WTC11 (cell line): ENCODE data around the gene PIK3R1. TPM values are rescaled to one million over a fixed set of nuclear protein-coding genes. Genes with fewer than 3 reads are reported as not detected.

Experiments
- ATAC-seq: fragments of 200-7000 bp; cut with Tn5 transposase; 2 replicates; pipeline ENCODE4 v1.10.0; 2021; ENCODE audit warnings: mild to moderate bottlenecking, moderate library complexity
- CTCF ChIA-PET: fragments of 300-600 bp; sonication (Branson Sonifier 250); formaldehyde crosslinking; loops from one replicate; lab custom pipeline; 2021; ENCODE audit warnings: antibody characterized with exemption; lab: Charles Lee
- POLR2A ChIA-PET: fragments of 350-600 bp; sonication (Branson Sonifier 250); formaldehyde crosslinking; loops from one replicate; lab custom pipeline; 2021; ENCODE audit warnings: antibody characterized with exemption; lab: Charles Lee
- DNase-seq: peaks from one replicate; pipeline ENCODE4 v3.0.0; 2021; ENCODE audit warnings: low spot score
- H3K27ac Mint-ChIP-seq: 2 replicates; pipeline ENCODE4 v1.8.0; 2021; ENCODE audit warnings: mixed read lengths
- H3K27me3 Mint-ChIP-seq: 2 replicates; pipeline ENCODE4 v1.8.0; 2021; ENCODE audit warnings: low read depth, mild to moderate bottlenecking, moderate library complexity, mixed read lengths
- H3K36me3 Mint-ChIP-seq: 2 replicates; pipeline ENCODE4 v1.8.0; 2021; ENCODE audit warnings: mixed read lengths
- H3K4me1 Mint-ChIP-seq: 2 replicates; pipeline ENCODE4 v1.8.0; 2022; ENCODE audit warnings: mixed read lengths
- H3K4me3 Mint-ChIP-seq: 2 replicates; pipeline ENCODE4 v1.8.0; 2021; ENCODE audit warnings: mild to moderate bottlenecking, moderate library complexity, mixed read lengths
- H3K9me3 Mint-ChIP-seq: 2 replicates; pipeline ENCODE4 v1.8.0; 2021; ENCODE audit warnings: mixed read lengths
- AFF4 ChIP-seq: sonication (generic); formaldehyde crosslinking; IDR thresholded peaks from 2 replicates; pipeline ENCODE4 v1.8.1; 2023; ENCODE audit warnings: mild to moderate bottlenecking, missing genetic modification reagents, borderline replicate concordance
- AR ChIP-seq: fragments of 250-450 bp; sonication (Bioruptor Pico); IDR thresholded peaks from 2 replicates; pipeline ENCODE4 v1.9.0; 2021; ENCODE audit warnings: mild to moderate bottlenecking
- CBFB ChIP-seq: sonication (generic); formaldehyde crosslinking; IDR thresholded peaks from 2 replicates; pipeline ENCODE4 v1.8.1; 2022; ENCODE audit warnings: mild to moderate bottlenecking, low read depth, missing genetic modification reagents
- ETV6 ChIP-seq: sonication (generic); formaldehyde crosslinking; IDR thresholded peaks from 2 replicates; pipeline ENCODE4 v1.8.1; 2022; ENCODE audit warnings: mild to moderate bottlenecking, missing genetic modification reagents
- GABPB1 ChIP-seq: sonication (generic); formaldehyde crosslinking; IDR thresholded peaks from 2 replicates; pipeline ENCODE4 v1.8.1; 2023; ENCODE audit warnings: mild to moderate bottlenecking, missing genetic modification reagents
- GTF2I ChIP-seq: fragments of 250-450 bp; sonication (Bioruptor Pico); conservative IDR thresholded peaks from 2 replicates; pipeline ENCODE4 v1.4.0; 2021; ENCODE audit warnings: mild to moderate bottlenecking
- IRF2 ChIP-seq: sonication (generic); formaldehyde crosslinking; IDR thresholded peaks from 2 replicates; pipeline ENCODE4 v1.8.0; 2022; ENCODE audit warnings: low read depth, missing genetic modification reagents, borderline replicate concordance
- KAT7 ChIP-seq: sonication (generic); formaldehyde crosslinking; IDR thresholded peaks from 2 replicates; pipeline ENCODE4 v1.8.1; 2023; ENCODE audit warnings: missing genetic modification reagents, mild to moderate bottlenecking, borderline replicate concordance
- MLX ChIP-seq: sonication (generic); formaldehyde crosslinking; IDR thresholded peaks from 2 replicates; pipeline ENCODE4 v1.8.1; 2023; ENCODE audit warnings: mild to moderate bottlenecking, missing genetic modification reagents, moderate library complexity
- NFATC4 ChIP-seq: fragments of 250-450 bp; sonication (Bioruptor Pico); IDR thresholded peaks from 2 replicates; pipeline ENCODE4 v1.9.0; 2021; ENCODE audit warnings: mild to moderate bottlenecking
- NFYB ChIP-seq: sonication (generic); formaldehyde crosslinking; conservative IDR thresholded peaks from 2 replicates; pipeline ENCODE4 v1.8.0; 2022; ENCODE audit warnings: low read depth, missing genetic modification reagents
- NR2C2 ChIP-seq: sonication (generic); formaldehyde crosslinking; IDR thresholded peaks from 2 replicates; pipeline ENCODE4 v1.8.0; 2022; ENCODE audit warnings: mild to moderate bottlenecking, missing genetic modification reagents
- PRDM15 ChIP-seq: sonication (generic); formaldehyde crosslinking; IDR thresholded peaks from 2 replicates; pipeline ENCODE4 v1.8.0; 2022; ENCODE audit warnings: missing genetic modification reagents
- PREB ChIP-seq: sonication (generic); formaldehyde crosslinking; IDR thresholded peaks from 2 replicates; pipeline ENCODE4 v1.8.1; 2022; ENCODE audit warnings: mild to moderate bottlenecking, missing genetic modification reagents, moderate library complexity, borderline replicate concordance
- SOX15 ChIP-seq: fragments of 250-450 bp; sonication (Bioruptor Pico); IDR thresholded peaks from 2 replicates; pipeline ENCODE4 v1.9.0; 2021; ENCODE audit warnings: mild to moderate bottlenecking
- ZBTB21 ChIP-seq: sonication (generic); formaldehyde crosslinking; IDR thresholded peaks from 2 replicates; pipeline ENCODE4 v1.8.1; 2023; ENCODE audit warnings: mild to moderate bottlenecking, missing genetic modification reagents, borderline replicate concordance
- ZBTB43 ChIP-seq: sonication (generic); formaldehyde crosslinking; IDR thresholded peaks from 2 replicates; pipeline ENCODE4 v1.8.1; 2023; ENCODE audit warnings: mild to moderate bottlenecking, missing genetic modification reagents
- ZNF317 ChIP-seq: sonication (generic); formaldehyde crosslinking; IDR thresholded peaks from 2 replicates; pipeline ENCODE4 v1.8.1; 2023; ENCODE audit warnings: low read depth, mild to moderate bottlenecking, moderate library complexity, missing genetic modification reagents, borderline replicate concordance
- total RNA-seq: library from RNA; stranded (reverse); gene quantifications from 3 replicates; pipeline ENCODE4 v1.2.3, GENCODE V29; 2021

Gene PIK3R1
- total RNA-seq, 1 experiment from 2014 or later: 11.3 TPM

GRCh38 chr5:68270399-68270975, 54.9 kb downstream of the PIK3R1 start:
- H3K4me1 Mint-ChIP-seq: peaks cover 20% of the 10 kb centered on the region
- POLR2A ChIA-PET: no interaction called here
- CTCF ChIA-PET: interaction anchor here (0.7 to 1.9 kb wide), 3 partner anchors 14 to 1034 kb away, joined by 3 to 5 read pairs (median 4); no protein-coding TSS in a partner anchor

GRCh38 chr5:68271124-68271523, 55.6 kb downstream of the PIK3R1 start:
- Mint-ChIP-seq H3K27ac (no peak overlapping the region), H3K27me3 (no peaks in the 10 kb centered on the region), H3K4me1 (peaks cover 24% of the 10 kb centered on the region), H3K36me3 (peaks cover 2% of the 10 kb centered on the region; the same call in 1 of the 2 replicates), H3K4me3 (no peak overlapping the region), H3K9me3 (no peaks in the 10 kb centered on the region)
- TF ChIP-seq GABPB1 (CRISPR knock-in tag) (peak; percentile 62; the same call in 1 of the 2 replicates), PREB (CRISPR knock-in tag) (no peak)
- ChIA-PET CTCF (interaction anchor here (1.3 to 1.9 kb wide), 4 partner anchors 10 to 24 kb away, joined by 4 to 12 read pairs (median 6); no protein-coding TSS in a partner anchor), POLR2A (no interaction called here)
- ATAC-seq (no peak), DNase-seq (no peak)

More at GRCh38 chr5:68270399-68270975, 54.9 kb downstream of the PIK3R1 start:
- ATAC-seq (no peak), DNase-seq (no peak)
- peaks cover 2% of the 10 kb centered on the region; the same call in 1 of the 2 replicates for H3K36me3 Mint-ChIP-seq
- no peak overlapping the region for H3K27ac Mint-ChIP-seq
- TF ChIP-seq AR (CRISPR knock-in tag) (no peak), NR2C2 (CRISPR knock-in tag) (no peak), AFF4 (CRISPR knock-in tag) (no peak), SOX15 (CRISPR knock-in tag) (no peak), NFYB (CRISPR knock-in tag) (no peak), ZNF317 (CRISPR knock-in tag) (no peak), NFATC4 (no peak), ETV6 (CRISPR knock-in tag) (no peak), MLX (CRISPR knock-in tag) (no peak), ZBTB21 (CRISPR knock-in tag) (no peak)
- no peaks in the 10 kb centered on the region for H3K27me3 Mint-ChIP-seq
- peaks cover under 1% of the 10 kb centered on the region for H3K9me3 Mint-ChIP-seq
- H3K4me3 Mint-ChIP-seq: no peak overlapping the region

- CTCF ChIA-PET: interaction anchor here (0.6 to 1.9 kb wide), 10 partner anchors 8 to 1069 kb away, joined by 3 to 12 read pairs (median 3); no protein-coding TSS in a partner anchor
- Mint-ChIP-seq H3K4me3 (no peak overlapping the region), H3K36me3 (peaks cover 2% of the 10 kb centered on the region; the same call in 1 of the 2 replicates), H3K27ac (no peak overlapping the region), H3K4me1 (peaks cover 24% of the 10 kb centered on the region), H3K9me3 (no peaks in the 10 kb centered on the region), H3K27me3 (no peaks in the 10 kb centered on the region)
- POLR2A ChIA-PET: interaction anchor here (0.7 kb wide), 2 partner anchors 38 to 442 kb away, joined by 6 to 14 read pairs; no protein-coding TSS in a partner anchor
- no peak for DNase-seq
- no peak for ATAC-seq
- TF ChIP-seq CBFB (CRISPR knock-in tag) (no peak), GTF2I (no peak), KAT7 (no peak), PRDM15 (CRISPR knock-in tag) (no peak), IRF2 (CRISPR knock-in tag) (no peak), ZBTB43 (CRISPR knock-in tag) (no peak)
Observed at GRCh38 chr5:68272289-68272688, 56.7 kb downstream of the PIK3R1 start.
